GM12878 (cell line): ENCODE data around the gene NECAB3. TPM values are rescaled to one million over a fixed set of nuclear protein-coding genes. Genes with fewer than 3 reads are reported as not detected.
A peak's percentile ranks its signal among the peaks of the same experiment; 100 is the strongest.

Experiments
- BMI1 ChIP-seq: fragments of 450-650 bp; IDR thresholded peaks from 2 replicates; pipeline ENCODE4 v1.6.1; 2016; ENCODE audit warnings: mild to moderate bottlenecking, moderate library complexity, borderline replicate concordance
- BRCA1 ChIP-seq: IDR thresholded peaks from 2 replicates; pipeline ENCODE4 v1.6.1; 2011; ENCODE audit warnings: low read depth, low read length, improper control_type of control experiment
- CBFB ChIP-seq: IDR thresholded peaks from 2 replicates; pipeline ENCODE4 v1.6.1; 2016; ENCODE audit warnings: antibody characterized with exemption, low read depth
- CBX3 ChIP-seq: fragments of 200-600 bp; sonication (generic); IDR thresholded peaks from 2 replicates; pipeline ENCODE4 v1.6.1; 2016; ENCODE audit warnings: low read depth, borderline replicate concordance
- DPF2 ChIP-seq: fragments of 450-650 bp; IDR thresholded peaks from 2 replicates; pipeline ENCODE4 v1.6.1; 2017; ENCODE audit warnings: mild to moderate bottlenecking
- ESRRA ChIP-seq: IDR thresholded peaks from 2 replicates; pipeline ENCODE4 v1.6.1; 2012; ENCODE audit warnings: mild to moderate bottlenecking, low read length, improper control_type of control experiment
- ETV6 ChIP-seq, 2 experiments: fragments of 450-650 bp in 1 of 2; IDR thresholded peaks in 1 of 2; conservative IDR thresholded peaks in 1 of 2; 2 replicates each; pipeline ENCODE4 v1.6.1; 2014; ENCODE audit warnings: antibody characterized with exemption in 1 of 2, borderline replicate concordance in 1 of 2, low read depth in 1 of 2, mild to moderate bottlenecking in 1 of 2, moderate library complexity in 1 of 2
- IKZF2 ChIP-seq, 2 experiments: fragments of 450-650 bp; IDR thresholded peaks; 2 replicates each; pipeline ENCODE4 v1.6.1; 2017; ENCODE audit warnings: mild to moderate bottlenecking in 2 of 2, moderate library complexity in 2 of 2
- NFIC ChIP-seq: IDR thresholded peaks from 2 replicates; pipeline ENCODE4 v1.6.1; 2012; ENCODE audit warnings: low read depth, mild to moderate bottlenecking, inconsistent platforms, low read length, moderate library complexity
- NR2C2 ChIP-seq: IDR thresholded peaks from 2 replicates; pipeline ENCODE4 v1.6.1; 2011; ENCODE audit warnings: borderline replicate concordance, low read depth; ENCODE audit not compliant: control insufficient read depth, insufficient read length
- PAX5 ChIP-seq: IDR thresholded peaks from 2 replicates; pipeline ENCODE4 v1.6.1; 2011; ENCODE audit warnings: low read depth, low read length, borderline replicate concordance
- PML ChIP-seq: IDR thresholded peaks from 2 replicates; pipeline ENCODE4 v1.6.1; 2012; ENCODE audit warnings: low read length, inconsistent platforms
- RAD21 ChIP-seq: IDR thresholded peaks from 2 replicates; pipeline ENCODE4 v1.6.1; 2011; ENCODE audit warnings: mild to moderate bottlenecking, low read depth, low read length, moderate library complexity; ENCODE audit not compliant: insufficient read depth
- SMAD5 ChIP-seq: IDR thresholded peaks from 2 replicates; pipeline ENCODE4 v1.6.1; 2016; ENCODE audit warnings: antibody characterized with exemption, low read depth
- SP1 ChIP-seq: IDR thresholded peaks from one replicate; pipeline ENCODE4 v1.6.1; 2011; ENCODE audit warnings: low read depth, low read length
- SRF ChIP-seq, 2 experiments: IDR thresholded peaks; 2 replicates each; pipeline ENCODE4 v1.6.1; 2011; ENCODE audit warnings: low read depth in 2 of 2, low read length in 2 of 2, mild to moderate bottlenecking in 1 of 2, moderate library complexity in 1 of 2
- ZBED1 ChIP-seq: IDR thresholded peaks from 2 replicates; pipeline ENCODE4 v1.6.1; 2016; ENCODE audit warnings: borderline replicate concordance
- polyA plus RNA-seq, 11 experiments: library from polyadenylated mRNA; depleted of rRNA in 4 of 11; unstranded in 6 of 11; stranded (reverse) in 5 of 11; fragments of >200 nt; fragmentation: Nextera tagmentation in 4 of 11; fragmentation: Illumina TruSeq in 1 of 11; extraction: Ambion mirVana in 4 of 11; extraction: Trizol in 1 of 11; gene quantifications; 1 replicate in 1 of 11; 2 replicates in 10 of 11; pipeline versions ENCODE4 v1.2.1 to v1.2.3, GENCODE V29; 2011 to 2016; ENCODE audit warnings: inconsistent platforms in 2 of 11, missing spikeins in 2 of 11, low read depth in 1 of 11
- total RNA-seq, 4 experiments: library from RNA; depleted of rRNA in 3 of 4; stranded (reverse); fragments of >200 nt in 3 of 4; fragmentation: Illumina TruSeq in 1 of 4; extraction: Trizol in 1 of 4; gene quantifications; 2 replicates each; pipeline versions ENCODE4 v1.2.1 to v1.2.3, GENCODE V29; 2013 to 2021
- TF ChIP-seq, protein P1 (sequence below): fragments of 150-350 bp; IDR thresholded peaks from 2 replicates; pipeline ENCODE4 v1.6.1; 2014; ENCODE audit warnings: mild to moderate bottlenecking, low read depth, low read length
- TF ChIP-seq, protein P2 (sequence below): fragments of 450-650 bp; IDR thresholded peaks from 2 replicates; pipeline ENCODE4 v1.6.1; 2016; ENCODE audit warnings: mild to moderate bottlenecking, moderate library complexity, borderline replicate concordance
- TF ChIP-seq, protein P3 (sequence below): IDR thresholded peaks from 2 replicates; pipeline ENCODE4 v1.6.1; 2012; ENCODE audit warnings: low read depth, low read length, improper control_type of control experiment
- TF ChIP-seq, protein P4 (sequence below): IDR thresholded peaks from 2 replicates; pipeline ENCODE4 v1.6.1; 2011; ENCODE audit warnings: borderline replicate concordance, low read depth, mild to moderate bottlenecking, moderate library complexity, mixed read lengths, low read length; ENCODE audit not compliant: insufficient read depth; ENCODE audit errors: extremely low read length
- TF ChIP-seq, protein P5 (sequence below): IDR thresholded peaks from 2 replicates; pipeline ENCODE4 v1.6.1; 2011; ENCODE audit warnings: mild to moderate bottlenecking, low read depth, low read length, moderate library complexity; ENCODE audit not compliant: insufficient replicate concordance

NECAB3 gene
- total and polyA plus RNA-seq, 10 of the 15 experiments (the other 5 are each of a cell fraction or from before 2014, with no cell fraction given), result 0.21 to 17.0 (median 7.2) TPM

DNA sequence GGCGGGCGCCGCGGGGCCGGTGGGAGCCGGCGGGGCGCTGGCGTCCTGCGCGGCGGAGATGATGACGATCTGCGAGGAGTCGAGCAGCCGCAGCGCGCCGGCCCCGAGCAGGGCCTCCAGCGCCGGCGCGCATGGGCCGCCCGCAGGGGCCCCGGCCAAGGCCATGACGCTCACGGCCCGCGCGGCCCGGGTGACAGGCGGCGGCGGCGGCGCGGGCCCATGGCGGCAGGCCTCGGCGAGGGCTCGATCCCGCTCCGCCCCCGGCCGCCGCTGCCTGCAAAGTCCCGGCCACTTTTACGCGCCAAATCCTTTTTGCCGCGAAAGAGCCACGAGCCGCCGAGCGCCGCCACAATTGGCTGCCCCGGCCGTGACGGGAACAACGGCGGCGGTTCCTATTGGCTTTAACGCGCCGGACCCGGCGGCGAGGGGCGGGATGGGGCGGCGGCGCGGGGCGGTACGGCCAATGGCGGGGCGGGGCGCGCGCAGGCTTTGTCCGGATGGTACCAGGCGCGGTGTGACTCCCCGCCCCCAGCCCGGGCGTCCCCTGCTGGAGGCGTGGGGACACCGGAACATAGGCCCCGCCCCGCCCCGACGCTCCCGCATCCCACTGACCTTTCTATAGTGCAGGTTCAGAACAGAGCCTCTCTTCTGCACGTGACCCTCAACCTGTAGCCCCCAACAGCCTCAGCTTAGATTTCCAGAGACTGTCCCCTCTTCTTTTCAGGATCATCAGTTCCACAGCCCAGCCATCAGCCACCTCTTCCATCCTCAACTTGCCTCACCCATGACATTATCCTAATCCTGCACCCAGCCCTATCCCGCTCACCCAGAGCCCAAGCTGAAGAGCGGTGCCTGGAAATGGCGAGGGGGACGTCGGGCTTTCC is 12.1 kb upstream of the NECAB3 start, which contains the start of gene E2F1 (continued):
- TF ChIP-seq, protein P1, sequence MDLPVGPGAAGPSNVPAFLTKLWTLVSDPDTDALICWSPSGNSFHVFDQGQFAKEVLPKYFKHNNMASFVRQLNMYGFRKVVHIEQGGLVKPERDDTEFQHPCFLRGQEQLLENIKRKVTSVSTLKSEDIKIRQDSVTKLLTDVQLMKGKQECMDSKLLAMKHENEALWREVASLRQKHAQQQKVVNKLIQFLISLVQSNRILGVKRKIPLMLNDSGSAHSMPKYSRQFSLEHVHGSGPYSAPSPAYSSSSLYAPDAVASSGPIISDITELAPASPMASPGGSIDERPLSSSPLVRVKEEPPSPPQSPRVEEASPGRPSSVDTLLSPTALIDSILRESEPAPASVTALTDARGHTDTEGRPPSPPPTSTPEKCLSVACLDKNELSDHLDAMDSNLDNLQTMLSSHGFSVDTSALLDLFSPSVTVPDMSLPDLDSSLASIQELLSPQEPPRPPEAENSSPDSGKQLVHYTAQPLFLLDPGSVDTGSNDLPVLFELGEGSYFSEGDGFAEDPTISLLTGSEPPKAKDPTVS, result no peak
- no peak for TF ChIP-seq BRCA1
- TF ChIP-seq, protein P2, sequence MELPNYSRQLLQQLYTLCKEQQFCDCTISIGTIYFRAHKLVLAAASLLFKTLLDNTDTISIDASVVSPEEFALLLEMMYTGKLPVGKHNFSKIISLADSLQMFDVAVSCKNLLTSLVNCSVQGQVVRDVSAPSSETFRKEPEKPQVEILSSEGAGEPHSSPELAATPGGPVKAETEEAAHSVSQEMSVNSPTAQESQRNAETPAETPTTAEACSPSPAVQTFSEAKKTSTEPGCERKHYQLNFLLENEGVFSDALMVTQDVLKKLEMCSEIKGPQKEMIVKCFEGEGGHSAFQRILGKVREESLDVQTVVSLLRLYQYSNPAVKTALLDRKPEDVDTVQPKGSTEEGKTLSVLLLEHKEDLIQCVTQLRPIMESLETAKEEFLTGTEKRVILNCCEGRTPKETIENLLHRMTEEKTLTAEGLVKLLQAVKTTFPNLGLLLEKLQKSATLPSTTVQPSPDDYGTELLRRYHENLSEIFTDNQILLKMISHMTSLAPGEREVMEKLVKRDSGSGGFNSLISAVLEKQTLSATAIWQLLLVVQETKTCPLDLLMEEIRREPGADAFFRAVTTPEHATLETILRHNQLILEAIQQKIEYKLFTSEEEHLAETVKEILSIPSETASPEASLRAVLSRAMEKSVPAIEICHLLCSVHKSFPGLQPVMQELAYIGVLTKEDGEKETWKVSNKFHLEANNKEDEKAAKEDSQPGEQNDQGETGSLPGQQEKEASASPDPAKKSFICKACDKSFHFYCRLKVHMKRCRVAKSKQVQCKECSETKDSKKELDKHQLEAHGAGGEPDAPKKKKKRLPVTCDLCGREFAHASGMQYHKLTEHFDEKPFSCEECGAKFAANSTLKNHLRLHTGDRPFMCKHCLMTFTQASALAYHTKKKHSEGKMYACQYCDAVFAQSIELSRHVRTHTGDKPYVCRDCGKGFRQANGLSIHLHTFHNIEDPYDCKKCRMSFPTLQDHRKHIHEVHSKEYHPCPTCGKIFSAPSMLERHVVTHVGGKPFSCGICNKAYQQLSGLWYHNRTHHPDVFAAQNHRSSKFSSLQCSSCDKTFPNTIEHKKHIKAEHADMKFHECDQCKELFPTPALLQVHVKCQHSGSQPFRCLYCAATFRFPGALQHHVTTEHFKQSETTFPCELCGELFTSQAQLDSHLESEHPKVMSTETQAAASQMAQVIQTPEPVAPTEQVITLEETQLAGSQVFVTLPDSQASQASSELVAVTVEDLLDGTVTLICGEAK, result no peak
- no peak for TF ChIP-seq ESRRA
- TF ChIP-seq NFIC, result no peak
- TF ChIP-seq, protein P3, sequence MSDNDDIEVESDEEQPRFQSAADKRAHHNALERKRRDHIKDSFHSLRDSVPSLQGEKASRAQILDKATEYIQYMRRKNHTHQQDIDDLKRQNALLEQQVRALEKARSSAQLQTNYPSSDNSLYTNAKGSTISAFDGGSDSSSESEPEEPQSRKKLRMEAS, result peak; percentile 72
- TF ChIP-seq, protein P4, sequence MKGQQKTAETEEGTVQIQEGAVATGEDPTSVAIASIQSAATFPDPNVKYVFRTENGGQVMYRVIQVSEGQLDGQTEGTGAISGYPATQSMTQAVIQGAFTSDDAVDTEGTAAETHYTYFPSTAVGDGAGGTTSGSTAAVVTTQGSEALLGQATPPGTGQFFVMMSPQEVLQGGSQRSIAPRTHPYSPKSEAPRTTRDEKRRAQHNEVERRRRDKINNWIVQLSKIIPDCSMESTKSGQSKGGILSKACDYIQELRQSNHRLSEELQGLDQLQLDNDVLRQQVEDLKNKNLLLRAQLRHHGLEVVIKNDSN, result peak; percentile 66
- no peak for TF ChIP-seq CBFB
- no peak for TF ChIP-seq PAX5
- TF ChIP-seq SRF (IDR thresholded peaks at IDR 0.05; ENCODE audit: low read depth in 2 of 2, low read length in 2 of 2), result no peak
- TF ChIP-seq SMAD5, result no peak
- TF ChIP-seq ETV6 (conservative IDR thresholded peaks at IDR 0.05 in 1 of 2, IDR thresholded peaks at IDR 0.05 in 1 of 2; ENCODE audit: borderline replicate concordance in 1 of 2, low read depth in 1 of 2), result no peak
- no peak for TF ChIP-seq PML
- TF ChIP-seq ZBED1, result no peak
- TF ChIP-seq CBX3, result no peak
- TF ChIP-seq BMI1, result no peak
- TF ChIP-seq NR2C2, result no peak
- TF ChIP-seq DPF2, result no peak
- TF ChIP-seq RAD21, result no peak
- peak; percentile 88 for TF ChIP-seq SP1
- TF ChIP-seq, protein P5, sequence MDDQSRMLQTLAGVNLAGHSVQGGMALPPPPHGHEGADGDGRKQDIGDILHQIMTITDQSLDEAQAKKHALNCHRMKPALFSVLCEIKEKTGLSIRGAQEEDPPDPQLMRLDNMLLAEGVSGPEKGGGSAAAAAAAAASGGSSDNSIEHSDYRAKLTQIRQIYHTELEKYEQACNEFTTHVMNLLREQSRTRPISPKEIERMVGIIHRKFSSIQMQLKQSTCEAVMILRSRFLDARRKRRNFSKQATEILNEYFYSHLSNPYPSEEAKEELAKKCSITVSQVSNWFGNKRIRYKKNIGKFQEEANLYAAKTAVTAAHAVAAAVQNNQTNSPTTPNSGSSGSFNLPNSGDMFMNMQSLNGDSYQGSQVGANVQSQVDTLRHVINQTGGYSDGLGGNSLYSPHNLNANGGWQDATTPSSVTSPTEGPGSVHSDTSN, result no peak
- TF ChIP-seq IKZF2 (IDR thresholded peaks at IDR 0.05), result no peak
